ENCODE results near the gene LOXL1. TPM values are rescaled to one million over a fixed set of nuclear protein-coding genes. Genes with fewer than 3 reads are reported as not detected.

Gene LOXL1
- total and polyA plus RNA-seq, 9 of the 15 experiments (the other 6 are each of a cell fraction or from before 2014, with no cell fraction given) = 0.14 TPM; not detected in 8

DNA sequence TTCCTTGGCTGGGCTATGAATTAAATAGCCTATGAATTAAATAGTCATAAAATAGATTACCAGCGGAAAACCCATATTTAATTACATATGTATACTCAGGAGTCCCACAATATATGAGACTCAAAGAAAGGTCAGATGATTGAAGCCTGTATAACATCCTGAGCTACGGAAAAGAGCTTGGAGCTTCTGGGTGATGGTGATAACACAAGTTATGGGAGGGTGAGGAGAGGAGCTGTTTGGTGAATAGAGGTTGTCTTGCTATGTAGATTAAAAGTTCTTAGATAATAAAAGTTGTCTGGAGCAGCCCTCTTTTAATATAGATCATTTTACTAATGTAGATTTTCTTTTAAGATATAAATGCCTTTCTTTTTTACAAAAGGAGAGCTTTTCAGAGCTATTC, 70.0 kb downstream of the LOXL1 start (continued):
- no peak for TF ChIP-seq NCOA4 (IDR thresholded peaks at IDR 0.05; ENCODE audit: partially characterized antibody)
- no peak for TF ChIP-seq RFX1 (IDR thresholded peaks at IDR 0.05)
- TF ChIP-seq PURB (CRISPR knock-in tag; IDR thresholded peaks at IDR 0.05; ENCODE audit: low read depth) = no peak
- no peak for TF ChIP-seq ARID3B (CRISPR knock-in tag; IDR thresholded peaks at IDR 0.05; ENCODE audit: borderline replicate concordance)
- TF ChIP-seq ASH1L (IDR thresholded peaks at IDR 0.05; ENCODE audit: borderline replicate concordance, low read depth, partially characterized antibody) = no peak
- no peak for TF ChIP-seq ZC3H4 (CRISPR knock-in tag; IDR thresholded peaks at IDR 0.05; ENCODE audit: borderline replicate concordance)
- TF ChIP-seq GATAD2A (IDR thresholded peaks at IDR 0.05) = no peak
- TF ChIP-seq FOXK2 (conservative IDR thresholded peaks at IDR 0.05 in 1 of 2, IDR thresholded peaks at IDR 0.05 in 1 of 2; ENCODE audit: low read depth in 2 of 2) = no peak
- TF ChIP-seq HNRNPLL (IDR thresholded peaks at IDR 0.05; ENCODE audit: low read depth, low read length, poor library complexity, severe bottlenecking) = no peak
- TF ChIP-seq ZNF707 (CRISPR knock-in tag; conservative IDR thresholded peaks at IDR 0.05) = no peak
- TF ChIP-seq HMGN3 (IDR thresholded peaks at IDR 0.05; ENCODE audit: borderline replicate concordance, extremely low read depth, insufficient read length, low read depth, low read length) = no peak
- no peak for TF ChIP-seq TCF7L2 (IDR thresholded peaks at IDR 0.05; ENCODE audit: low read depth, low read length)
- TF ChIP-seq ZNF175 (CRISPR knock-in tag; IDR thresholded peaks at IDR 0.05; ENCODE audit: low read depth) = no peak
- no peak for TF ChIP-seq CREB5 (CRISPR knock-in tag; IDR thresholded peaks at IDR 0.05)
- TF ChIP-seq L3MBTL2 (IDR thresholded peaks at IDR 0.05) = no peak
- TF ChIP-seq, protein P1, sequence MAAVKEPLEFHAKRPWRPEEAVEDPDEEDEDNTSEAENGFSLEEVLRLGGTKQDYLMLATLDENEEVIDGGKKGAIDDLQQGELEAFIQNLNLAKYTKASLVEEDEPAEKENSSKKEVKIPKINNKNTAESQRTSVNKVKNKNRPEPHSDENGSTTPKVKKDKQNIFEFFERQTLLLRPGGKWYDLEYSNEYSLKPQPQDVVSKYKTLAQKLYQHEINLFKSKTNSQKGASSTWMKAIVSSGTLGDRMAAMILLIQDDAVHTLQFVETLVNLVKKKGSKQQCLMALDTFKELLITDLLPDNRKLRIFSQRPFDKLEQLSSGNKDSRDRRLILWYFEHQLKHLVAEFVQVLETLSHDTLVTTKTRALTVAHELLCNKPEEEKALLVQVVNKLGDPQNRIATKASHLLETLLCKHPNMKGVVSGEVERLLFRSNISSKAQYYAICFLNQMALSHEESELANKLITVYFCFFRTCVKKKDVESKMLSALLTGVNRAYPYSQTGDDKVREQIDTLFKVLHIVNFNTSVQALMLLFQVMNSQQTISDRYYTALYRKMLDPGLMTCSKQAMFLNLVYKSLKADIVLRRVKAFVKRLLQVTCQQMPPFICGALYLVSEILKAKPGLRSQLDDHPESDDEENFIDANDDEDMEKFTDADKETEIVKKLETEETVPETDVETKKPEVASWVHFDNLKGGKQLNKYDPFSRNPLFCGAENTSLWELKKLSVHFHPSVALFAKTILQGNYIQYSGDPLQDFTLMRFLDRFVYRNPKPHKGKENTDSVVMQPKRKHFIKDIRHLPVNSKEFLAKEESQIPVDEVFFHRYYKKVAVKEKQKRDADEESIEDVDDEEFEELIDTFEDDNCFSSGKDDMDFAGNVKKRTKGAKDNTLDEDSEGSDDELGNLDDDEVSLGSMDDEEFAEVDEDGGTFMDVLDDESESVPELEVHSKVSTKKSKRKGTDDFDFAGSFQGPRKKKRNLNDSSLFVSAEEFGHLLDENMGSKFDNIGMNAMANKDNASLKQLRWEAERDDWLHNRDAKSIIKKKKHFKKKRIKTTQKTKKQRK (IDR thresholded peaks at IDR 0.05; ENCODE audit: borderline replicate concordance, low read depth, low read length) = no peak
- TF ChIP-seq NUFIP1 (IDR thresholded peaks at IDR 0.05; ENCODE audit: partially characterized antibody) = no peak
- TF ChIP-seq THAP12 (CRISPR knock-in tag; IDR thresholded peaks at IDR 0.05) = no peak
- TF ChIP-seq LCOR (CRISPR knock-in tag; IDR thresholded peaks at IDR 0.05) = no peak
- TF ChIP-seq SRSF3 (IDR thresholded peaks at IDR 0.05; ENCODE audit: insufficient read depth, low read length) = no peak
- no peak for TF ChIP-seq ZKSCAN8 (CRISPR knock-in tag; IDR thresholded peaks at IDR 0.05)

All from K562 (cell line).